Left forelimb (tissue), 1 donor: Measurements from ENCODE around the gene SLC38A10.

Source experiments
- DNase-seq: peaks from one replicate; pipeline ENCODE4 v3.0.0-alpha.2; 2018; ENCODE audit warnings: low spot score

Gene SLC38A10

GRCh38 chr17:81277946-81278693 lies 17.0 kb downstream of the SLC38A10 start:
- no peak for DNase-seq

- DNase-seq = no peak
Measured at GRCh38 chr17:81277421-81277820, 17.7 kb downstream of the SLC38A10 start.

GRCh38 chr17:81276781-81277180 lies 18.3 kb downstream of the SLC38A10 start:
- DNase-seq = no peak

DNA sequence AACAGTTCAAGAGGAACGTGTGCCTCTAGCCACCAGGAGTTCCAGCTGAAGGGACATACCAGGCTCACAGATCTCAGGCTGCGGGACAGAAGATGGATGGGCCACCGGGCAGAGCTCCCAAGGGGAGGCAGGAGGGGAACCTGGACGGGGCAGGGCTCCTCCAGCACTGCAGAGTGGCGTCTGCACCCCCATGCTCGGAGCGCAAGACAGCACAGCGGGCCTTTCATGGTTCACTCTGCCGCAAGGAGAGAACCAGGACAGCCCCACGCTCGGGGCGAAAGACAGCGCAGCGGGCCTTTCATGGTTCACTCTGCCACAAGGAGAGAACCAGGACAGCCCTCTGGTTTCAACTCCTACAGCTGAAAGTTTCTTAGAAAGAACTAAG lies 20.6 kb downstream of the SLC38A10 start:
- DNase-seq = no peak

- DNase-seq = no peak
Measured at GRCh38 chr17:81273698-81274470, 21.2 kb downstream of the SLC38A10 start.

DNA sequence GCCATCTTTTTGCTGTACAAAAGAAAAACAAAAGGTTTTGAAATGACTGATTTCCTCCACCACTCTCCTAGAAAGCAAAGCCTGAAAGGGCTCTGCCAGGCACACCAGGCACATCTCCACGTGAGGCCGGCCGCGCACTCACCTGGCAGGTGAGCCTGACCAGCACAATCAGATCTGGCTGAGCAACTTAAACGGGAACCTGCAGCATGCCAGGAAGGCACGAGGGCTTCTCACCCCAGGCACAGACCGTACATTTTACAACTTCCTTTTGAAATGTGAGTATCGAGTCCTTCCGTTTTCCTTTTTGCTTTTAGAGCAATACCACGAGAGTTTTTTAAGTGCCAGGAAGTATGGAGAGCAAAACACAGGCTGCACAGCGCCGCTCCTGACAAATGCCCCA lies 22.5 kb downstream of the SLC38A10 start:
- DNase-seq = no peak

- no peak for DNase-seq
Measured at GRCh38 chr17:81271226-81271625, 23.9 kb downstream of the SLC38A10 start.

GRCh38 chr17:81270279-81270678 lies 24.8 kb downstream of the SLC38A10 start:
- no peak for DNase-seq

GRCh38 chr17:81267390-81268067 lies 27.6 kb downstream of the SLC38A10 start:
- no peak for DNase-seq

DNA sequence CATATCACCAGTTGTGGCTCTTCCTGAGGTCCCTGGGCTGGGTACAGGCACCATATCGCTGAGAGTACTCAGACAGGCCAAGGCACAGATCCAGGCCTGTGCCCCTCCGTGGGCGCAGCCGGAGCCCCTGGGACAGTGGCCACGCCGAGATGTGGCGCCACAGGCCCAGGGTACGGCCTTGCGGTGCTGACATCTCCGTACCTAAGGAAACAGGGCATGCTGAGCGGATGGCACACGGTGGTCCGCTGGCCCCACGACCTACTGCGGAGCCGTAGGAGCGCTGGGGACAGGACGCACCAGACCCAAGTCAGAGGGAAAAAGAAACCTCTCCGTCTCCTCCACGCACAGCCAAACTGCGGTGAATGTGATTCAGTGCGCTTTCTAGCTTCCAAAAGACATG lies 29.5 kb downstream of the SLC38A10 start:
- no peak for DNase-seq

- DNase-seq = no peak
Measured at GRCh38 chr17:81264640-81265039, 30.5 kb downstream of the SLC38A10 start.

DNA sequence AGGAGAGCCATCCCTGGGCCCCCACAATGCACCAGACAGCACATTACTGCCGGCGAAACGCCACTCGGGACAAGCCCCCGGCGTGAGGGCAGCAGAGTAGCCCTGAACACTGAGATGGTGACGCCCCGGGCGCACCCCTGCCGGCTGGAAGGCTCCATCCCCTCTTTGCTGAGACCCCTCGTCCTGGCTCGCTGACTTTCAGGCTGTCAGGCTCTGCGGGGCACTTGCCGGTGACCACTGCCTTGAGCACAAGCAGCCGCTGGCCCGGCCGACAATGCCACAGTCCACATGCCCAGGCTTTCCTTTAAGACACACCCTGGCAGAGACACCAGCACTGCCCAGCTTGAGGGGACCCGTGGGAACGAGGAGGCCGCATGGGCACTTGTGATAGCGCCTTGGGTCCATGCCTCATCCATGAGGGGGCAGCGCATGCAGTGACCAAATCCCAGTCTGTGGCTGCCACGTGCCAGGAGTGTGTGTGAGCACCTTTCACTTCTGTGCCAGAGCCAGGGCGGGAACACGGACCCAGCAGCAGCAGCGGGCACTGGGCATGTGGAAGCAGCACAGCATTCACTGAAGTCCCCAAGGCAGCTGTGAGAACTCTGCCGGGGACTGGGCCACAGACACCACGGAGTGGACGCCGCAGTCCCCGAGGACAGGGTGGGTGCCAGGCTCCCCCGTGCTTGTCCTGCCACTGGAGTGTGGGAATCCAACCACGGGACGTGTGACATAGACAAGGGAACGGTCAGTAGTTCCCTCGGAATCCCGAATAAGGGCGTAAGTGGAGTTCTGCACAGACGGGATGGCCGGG lies 31.5 kb downstream of the SLC38A10 start:
- no peak for DNase-seq

- no peak for DNase-seq
Measured at GRCh38 chr17:81261582-81262336, 33.3 kb downstream of the SLC38A10 start.

- no peak for DNase-seq
Measured at GRCh38 chr17:81261096-81261495, 34.0 kb downstream of the SLC38A10 start.

- DNase-seq = no peak
Measured at GRCh38 chr17:81260641-81261040, 34.5 kb downstream of the SLC38A10 start.

DNA sequence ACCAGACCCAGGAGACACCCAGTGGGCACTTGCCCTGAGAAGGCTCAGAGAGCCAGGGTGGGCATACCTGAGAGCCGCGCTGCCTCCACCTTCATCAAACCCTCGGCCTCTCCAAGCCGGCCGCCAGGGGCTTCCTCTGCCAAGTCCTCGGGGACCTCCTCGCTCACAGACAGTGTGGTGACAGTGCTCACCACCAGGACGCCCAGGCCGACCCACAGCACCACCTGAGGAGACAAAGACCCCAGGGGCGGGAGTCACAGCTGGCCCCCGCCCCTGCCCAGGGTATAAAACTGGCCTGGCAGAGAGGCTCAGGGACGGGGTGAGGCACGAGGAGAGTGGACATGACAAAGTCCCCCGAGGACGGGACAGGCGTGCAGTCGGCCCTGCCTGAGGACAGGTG lies 34.9 kb downstream of the SLC38A10 start:
- DNase-seq = no peak

DNA sequence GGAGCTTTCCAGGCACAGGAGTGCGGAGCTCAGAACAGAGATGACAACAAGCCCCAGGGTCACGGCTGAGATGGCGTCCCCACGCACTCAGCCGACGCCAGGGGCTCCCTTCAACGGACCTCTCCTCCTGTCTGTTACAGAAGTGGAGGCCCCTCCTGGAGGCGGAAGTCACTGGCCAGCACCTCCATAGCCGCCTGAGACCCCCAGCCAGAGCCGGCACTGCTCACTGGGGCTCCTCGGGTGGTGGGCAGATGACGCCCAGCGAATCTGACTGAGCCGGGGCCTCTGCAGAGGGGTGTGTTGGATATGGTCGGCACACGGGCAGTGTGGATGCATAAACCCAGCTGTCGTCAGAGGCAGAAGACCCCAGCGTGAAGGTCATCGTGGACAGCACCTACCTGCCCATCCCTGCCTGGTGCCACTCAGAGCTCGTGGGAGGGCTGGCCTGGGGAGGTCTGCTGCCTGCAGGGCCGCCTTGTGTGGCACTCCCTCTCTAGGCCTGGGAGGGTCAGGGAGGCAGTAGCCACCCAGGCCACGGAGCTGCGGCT lies 36.0 kb downstream of the SLC38A10 start:
- DNase-seq = no peak

- no peak for DNase-seq
Measured at GRCh38 chr17:81258292-81258691, 36.8 kb downstream of the SLC38A10 start.

DNA sequence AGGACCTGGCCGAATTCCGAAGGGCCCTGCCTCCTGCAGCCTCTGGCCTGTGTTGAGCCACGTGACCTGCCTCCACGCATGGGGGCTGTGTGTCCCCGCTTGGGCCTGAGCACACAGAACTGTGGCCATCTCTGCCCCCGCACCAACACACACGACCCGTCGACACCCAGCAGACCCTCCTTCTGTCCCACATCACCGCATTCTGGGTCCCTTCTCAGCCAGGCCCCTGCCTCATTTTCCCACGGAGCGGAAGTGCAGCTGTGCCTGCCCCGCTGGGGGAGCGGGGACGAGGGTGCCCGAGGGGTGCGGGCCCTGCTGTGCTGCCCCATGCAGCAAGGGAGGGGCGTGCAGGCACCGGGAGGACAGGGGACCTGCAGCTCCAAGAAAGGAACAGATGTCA lies 37.6 kb downstream of the SLC38A10 start:
- no peak for DNase-seq

DNA sequence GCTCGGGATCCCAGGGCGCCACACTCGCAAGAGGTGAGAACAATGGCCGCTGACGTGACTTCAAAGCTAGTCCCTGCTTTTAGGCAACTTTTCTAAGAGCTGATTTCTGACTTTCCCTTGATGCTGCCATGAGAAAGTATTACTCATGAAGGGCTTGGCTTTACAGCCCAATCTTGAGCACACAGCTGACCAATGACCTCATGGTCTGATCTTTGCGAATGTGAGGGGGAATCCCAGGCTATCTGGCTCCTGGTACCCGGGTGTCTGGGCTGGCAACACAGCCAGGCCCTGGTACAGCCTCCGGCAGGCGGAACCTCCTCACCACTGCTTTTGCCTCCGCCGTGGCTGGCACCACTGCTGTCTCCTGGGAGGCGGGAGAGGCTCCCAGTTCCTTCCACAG lies 38.5 kb downstream of the SLC38A10 start:
- no peak for DNase-seq
